ENCODE results near the gene IL6. TPM values are rescaled to one million over a fixed set of nuclear protein-coding genes. Genes with fewer than 3 reads are reported as not detected.
"Not testable (repeated sequence)": the region's sequence is repeated elsewhere in the genome, so short reads cannot be mapped to it uniquely, and the experiment has no call there.

Gene IL6
- total and polyA plus RNA-seq, 9 of the 15 experiments (the other 6 are each of a cell fraction or from before 2014, with no cell fraction given), result 0.76 to 2.9 (median 1.5) TPM

- Histone ChIP-seq H3K27ac (ENCODE audit: extremely low read depth, low read depth, low read length) (peak overlapping the region; percentile 92), H3K4me1 (replicated peaks in 1 of 2; ENCODE audit: control insufficient read depth in 2 of 2, insufficient read depth in 2 of 2, low read length in 2 of 2) (peaks cover 15 to 24% of the 10 kb centered on the region in 2 experiments), H3K4me2 (ENCODE audit: insufficient read depth, low read length) (peak overlapping the region; percentile 86), H2AFZ (ENCODE audit: low read depth, low read length) (0 out of 2 replicates have a peak overlapping the region, but pooled peaks have one; percentile 33), H3K9ac (ENCODE audit: insufficient read depth in 1 of 2, low read depth in 2 of 2, low read length in 2 of 2) (peak overlapping the region in 1 of 2 experiments; percentile 81; a peak in 3 of 4 replicates), H3K79me2 (ENCODE audit: control insufficient read depth, insufficient read depth, low read length) (peaks cover 85% of the 10 kb centered on the region), H3K4me3 (peak overlapping the region; percentile 52)
- DNase-seq (ENCODE audit: extremely low read depth in 1 of 4, low spot score in 3 of 4); H4K20me1 ChIP-seq (replicated peaks; ENCODE audit: control insufficient read depth, insufficient read depth, low read length); H3K9me3 ChIP-seq (replicated peaks; ENCODE audit: control insufficient read depth, insufficient read depth, low read depth, low read length); BruUV-seq (replicated peaks); CTCF ChIA-PET (ENCODE audit: low intra/inter-chr PET ratio); H3K9me1 ChIP-seq (ENCODE audit: control insufficient read depth, insufficient read depth, low read length); ATAC-seq; in situ Hi-C loops (cut with MboI); H3K36me3 ChIP-seq (ENCODE audit: control insufficient read depth, insufficient read depth, low read length); FAIRE-seq; H3K27me3 ChIP-seq (ENCODE audit: control insufficient read depth in 2 of 2, insufficient read depth in 2 of 2, low read length in 2 of 2): not testable (repeated sequence)
- WGBS (ENCODE audit: insufficient coverage, low coverage, missing lambda C conversion rate), result 6% methylated on average over 3 of the region's 6 CpGs
- TF ChIP-seq TAF1 (IDR thresholded peaks at IDR 0.05; ENCODE audit: control insufficient read depth, extremely low read depth, insufficient read depth, low read length, severe bottlenecking) (peak; percentile 22), PHF21A (IDR thresholded peaks at IDR 0.05; ENCODE audit: borderline replicate concordance, low read depth) (peak; percentile 31; the same call in 1 of the 2 replicates), HMBOX1 (IDR thresholded peaks at IDR 0.05) (peak; percentile 22; the same call in 1 of the 2 replicates), NFRKB (IDR thresholded peaks at IDR 0.05; ENCODE audit: low read depth) (peak; percentile 38; the same call in 1 of the 2 replicates), AFF4 (CRISPR knock-in tag; IDR thresholded peaks at IDR 0.05) (0 out of 2 replicates have a peak, but pooled peaks have one; percentile 64), SUPT5H (IDR thresholded peaks at IDR 0.05) (0 out of 2 replicates have a peak, but pooled peaks have one; percentile 29), OTX1 (CRISPR knock-in tag; IDR thresholded peaks at IDR 0.05) (0 out of 2 replicates have a peak, but pooled peaks have one; percentile 11), MLLT1 (IDR thresholded peaks at IDR 0.05) (peak; percentile 63; a peak in 3 of 4 replicates), NCOA1 (IDR thresholded peaks at IDR 0.05; ENCODE audit: low read depth) (0 out of 2 replicates have a peak, but pooled peaks have one; percentile 3), ZNF263 (CRISPR knock-in tag; IDR thresholded peaks at IDR 0.05; ENCODE audit: borderline replicate concordance) (peak; percentile 89), VEZF1 (CRISPR knock-in tag; IDR thresholded peaks at IDR 0.05) (peak; percentile 41; the same call in 1 of the 2 replicates), POLR2A (conservative IDR thresholded peaks at IDR 0.05) (0 out of 2 replicates have a peak, but pooled peaks have one; percentile 34), LCOR (CRISPR knock-in tag; IDR thresholded peaks at IDR 0.05) (0 out of 2 replicates have a peak, but pooled peaks have one; percentile 12), ARID1B (IDR thresholded peaks at IDR 0.05) (peak; percentile 6; the same call in 1 of the 2 replicates)
- POLR2A ChIA-PET, result interaction anchor here (0.6 to 1.6 kb wide), 4 partner anchors 8 to 37 kb away, joined by 3 to 7 read pairs (median 4); no protein-coding TSS in a partner anchor
- intact Hi-C loops (cut with micrococcal nuclease), result loop anchor here (5.0 kb wide), 2 partner anchors 37 to 768 kb away; partner anchors contain the start of gene IGF2BP3
Observed at GRCh38 chr7:22704722-22705121, 22.3 kb upstream of the IL6 start.
